Measurements from ENCODE around the gene RNF145.
"Not testable (repeated sequence)": the region's sequence is repeated elsewhere in the genome, so short reads cannot be mapped to it uniquely, and the experiment has no call there.

RNF145 gene

GRCh38 chr5:159189310-159189709, 20.0 kb downstream of the RNF145 start:
- DNase-seq (ENCODE audit: low read depth): no peak

DNA sequence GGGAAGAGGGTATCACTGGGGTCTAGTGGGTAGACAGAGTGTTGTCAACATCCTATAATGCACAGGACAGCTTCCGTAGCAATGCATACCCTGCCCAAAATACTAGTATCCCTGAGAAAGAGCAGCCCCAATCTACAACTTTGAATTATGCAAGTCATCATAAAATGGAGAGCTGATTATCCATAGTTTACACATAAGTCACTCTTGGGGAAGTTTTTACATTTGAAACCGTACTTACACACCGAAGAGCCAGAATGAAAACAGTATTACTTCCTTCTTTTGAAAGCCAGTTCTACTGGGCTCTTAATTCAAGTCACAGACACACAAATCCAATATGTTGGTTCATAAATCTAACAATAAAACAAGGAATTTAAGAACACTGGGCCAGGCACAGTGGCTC, 21.6 kb downstream of the RNF145 start:
- DNase-seq (ENCODE audit: low read depth): no peak

- DNase-seq (ENCODE audit: low read depth): no peak
Observed at GRCh38 chr5:159186319-159186718, 23.0 kb downstream of the RNF145 start.

DNA sequence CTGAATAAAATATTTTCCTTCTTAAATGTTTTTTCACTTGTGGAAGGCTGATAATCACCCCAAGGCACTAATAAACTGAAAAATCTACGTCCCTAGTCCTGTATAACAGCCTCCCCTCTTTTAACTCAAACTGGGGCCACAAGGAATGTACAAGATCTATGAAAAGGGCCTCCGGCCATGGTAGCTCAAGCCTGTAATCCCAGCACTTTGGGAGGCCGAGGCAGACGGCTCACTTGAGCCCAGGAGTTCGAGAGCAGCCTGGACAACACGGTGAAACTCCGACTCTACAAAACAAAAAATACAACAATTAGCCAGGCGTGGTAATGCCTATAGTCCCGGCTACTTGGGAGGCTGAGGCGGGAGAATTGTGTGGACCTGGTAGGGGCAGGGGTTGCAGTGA, 23.6 kb downstream of the RNF145 start:
- DNase-seq (ENCODE audit: low read depth): no peak

DNA sequence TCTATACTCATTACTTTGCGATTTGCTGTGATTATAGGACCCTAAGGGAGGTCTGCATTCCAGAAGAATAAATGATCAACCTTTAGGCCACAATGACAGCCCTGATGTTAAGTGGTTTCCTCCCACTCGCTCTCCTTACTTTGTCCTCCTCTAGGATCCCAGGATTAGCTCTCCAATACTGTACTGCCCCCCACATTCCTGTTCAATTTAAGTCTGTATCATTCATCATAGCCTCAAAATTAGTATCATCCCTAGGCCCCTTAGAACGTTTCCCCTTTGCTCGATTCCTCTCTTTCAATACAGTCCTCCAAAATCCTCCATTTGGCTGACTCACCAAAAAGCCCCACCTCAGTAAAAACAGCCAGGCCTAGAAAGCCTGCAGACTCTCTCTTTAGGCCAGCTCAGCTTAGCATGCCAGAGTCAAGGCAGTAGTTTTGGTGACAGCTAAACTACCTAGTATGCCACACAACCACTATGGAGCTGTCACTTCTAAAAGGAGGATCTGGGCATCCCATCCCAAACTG, 24.4 kb downstream of the RNF145 start:
- DNase-seq (ENCODE audit: low read depth): peak; percentile 22

- DNase-seq (ENCODE audit: low read depth): no peak
Observed at GRCh38 chr5:159184236-159184635, 25.1 kb downstream of the RNF145 start.

DNA sequence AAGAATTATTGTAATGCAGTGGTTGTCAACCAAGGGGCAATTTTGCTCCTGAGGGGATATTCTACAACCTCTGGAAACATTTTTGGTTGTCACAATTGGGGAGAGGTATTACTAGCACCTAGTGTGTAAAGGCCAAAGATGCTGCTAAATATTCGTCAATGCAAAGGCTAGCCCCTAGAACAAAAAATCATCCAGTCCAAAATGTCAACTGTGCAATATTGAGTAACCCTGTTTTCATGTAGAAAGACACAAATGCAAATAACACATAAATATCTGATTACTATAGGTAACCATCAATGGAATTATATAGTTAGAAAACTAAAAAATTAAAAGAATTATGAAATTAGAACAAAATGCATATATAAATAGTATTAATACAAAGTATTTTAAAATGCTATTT, 26.1 kb downstream of the RNF145 start:
- no peak for DNase-seq (ENCODE audit: low read depth)

DNA sequence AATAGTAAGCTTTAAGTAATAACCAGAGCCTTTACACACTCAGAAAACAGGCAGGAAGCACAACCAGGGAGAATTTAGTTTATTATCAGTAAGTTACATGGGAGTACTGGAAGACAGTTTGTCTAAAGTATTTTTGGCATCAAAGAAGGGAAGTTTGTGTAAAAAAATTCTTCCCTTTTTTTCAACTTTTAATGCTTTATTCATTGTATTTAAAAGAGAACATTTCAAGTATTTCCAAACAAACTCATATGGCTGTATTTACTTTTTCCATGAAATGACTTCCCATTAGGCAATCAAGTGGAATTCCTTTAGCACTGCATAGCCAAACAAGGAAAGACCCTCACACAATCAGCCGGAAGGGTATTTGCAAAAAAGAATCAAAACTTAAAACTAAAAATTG, 26.7 kb downstream of the RNF145 start:
- no peak for DNase-seq (ENCODE audit: low read depth)

DNA sequence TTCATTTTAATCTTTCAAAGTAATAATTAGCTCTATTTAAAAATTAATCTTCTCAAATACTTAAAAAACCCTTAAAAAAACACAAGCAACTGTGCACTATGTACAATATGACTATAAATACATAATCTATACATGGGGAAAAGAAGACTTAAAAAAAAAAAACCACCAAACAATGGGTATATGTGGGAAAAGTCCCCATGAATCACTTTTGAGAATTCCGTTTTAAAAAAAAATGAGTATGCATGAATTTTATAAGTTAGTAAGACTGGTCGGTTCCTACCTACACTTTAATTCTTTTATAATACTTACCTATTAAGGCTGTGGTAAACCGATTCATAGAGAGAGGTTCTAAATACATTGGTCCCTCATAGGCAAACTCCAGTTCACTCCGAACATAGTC, 27.7 kb downstream of the RNF145 start:
- DNase-seq (ENCODE audit: low read depth): no peak

DNA sequence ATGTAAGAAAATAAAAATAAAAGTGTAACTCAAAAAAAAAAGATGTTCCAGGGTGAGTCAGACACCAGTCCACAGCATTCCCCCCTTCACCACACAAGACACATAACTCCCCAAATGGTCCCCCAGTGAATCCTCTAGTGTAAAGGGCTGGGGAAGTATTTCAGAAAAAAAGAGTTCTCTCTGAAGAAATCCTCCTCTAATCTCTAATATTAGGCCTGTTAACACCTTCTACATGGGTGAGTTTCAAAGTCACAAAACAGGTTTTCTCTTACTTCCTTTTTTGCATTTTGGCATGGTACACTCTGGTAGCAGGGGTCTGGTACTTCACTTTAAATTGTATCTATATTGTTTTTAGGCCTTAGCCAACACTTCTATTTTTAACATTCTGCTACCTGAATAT, 28.2 kb downstream of the RNF145 start:
- DNase-seq (ENCODE audit: low read depth): no peak

GRCh38 chr5:159179529-159180305, 29.6 kb downstream of the RNF145 start:
- no peak for DNase-seq (ENCODE audit: low read depth)

GRCh38 chr5:159178978-159179377, 30.4 kb downstream of the RNF145 start:
- DNase-seq (ENCODE audit: low read depth): peak; percentile 36

- DNase-seq (ENCODE audit: low read depth): no peak
Observed at GRCh38 chr5:159175547-159175946, 33.8 kb downstream of the RNF145 start.

DNA sequence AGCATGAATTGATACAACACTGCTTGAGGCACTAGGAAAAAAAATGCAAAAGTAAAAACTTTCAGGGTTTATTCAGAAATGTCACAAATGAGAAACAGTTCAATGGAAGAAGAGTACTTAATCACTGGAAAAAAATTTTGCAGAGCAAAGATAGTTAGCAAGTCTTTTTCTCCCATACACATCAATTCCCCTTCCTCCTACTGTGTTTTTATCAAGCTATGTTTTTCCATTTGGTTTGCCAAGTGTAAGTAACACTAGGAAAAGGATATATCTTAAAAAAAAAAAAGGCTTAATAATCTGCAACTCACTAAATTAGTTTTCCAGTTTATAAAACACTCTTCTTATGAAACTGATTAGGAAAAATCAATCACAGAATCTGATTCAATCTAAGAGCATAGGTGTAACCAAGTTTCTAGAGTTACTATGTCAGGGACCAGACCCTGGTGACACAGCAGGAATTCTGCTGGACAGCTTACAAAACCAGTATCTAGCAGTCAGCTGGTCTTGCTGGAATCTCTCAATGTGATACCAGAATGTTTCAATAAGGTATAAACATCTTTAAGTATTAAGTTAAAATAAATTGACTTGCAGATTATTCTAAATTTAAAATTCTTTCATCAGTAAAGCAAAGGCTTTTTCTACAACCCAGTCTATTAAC, 34.7 kb downstream of the RNF145 start:
- DNase-seq (ENCODE audit: low read depth): no peak

DNA sequence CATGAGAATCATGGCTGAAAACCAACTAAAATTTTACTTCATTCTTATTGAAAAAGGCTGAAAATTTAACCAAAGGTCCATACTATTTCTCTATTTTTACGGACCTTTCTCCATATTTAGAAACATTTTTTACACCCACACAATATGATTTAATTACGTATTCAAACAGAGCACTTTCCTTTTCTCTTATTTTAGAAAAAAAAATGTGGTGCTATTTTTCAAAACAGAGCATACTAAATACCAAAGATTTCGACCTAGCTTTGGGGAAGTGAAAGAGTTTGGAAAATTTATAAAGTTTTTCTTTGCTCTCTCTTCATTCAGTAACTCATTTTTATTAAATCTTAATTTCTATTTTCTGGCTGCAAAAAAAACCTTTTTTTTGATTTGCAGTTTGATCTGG, 38.1 kb downstream of the RNF145 start:
- no peak for DNase-seq (ENCODE audit: low read depth)

- no peak for DNase-seq (ENCODE audit: low read depth)
Observed at GRCh38 chr5:159170021-159170420, 39.3 kb downstream of the RNF145 start.

DNA sequence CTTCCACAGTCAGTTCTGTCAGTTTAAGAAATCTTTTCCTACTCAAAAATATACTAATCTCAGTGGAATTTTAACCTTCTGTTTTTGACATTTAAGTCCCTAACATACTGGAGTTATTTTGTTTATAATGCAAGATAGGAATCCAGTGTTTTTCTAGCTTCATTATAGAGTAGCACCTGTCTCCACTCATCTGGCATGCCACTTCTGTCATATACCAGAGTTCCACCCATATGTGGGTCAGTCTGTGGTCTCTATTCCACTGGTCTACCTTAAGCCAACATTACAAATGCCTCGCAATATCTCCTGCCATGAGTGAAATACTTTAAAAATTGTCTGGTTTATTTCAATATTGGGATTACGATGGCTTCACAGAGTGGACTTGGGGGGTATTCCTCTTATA, 42.9 kb downstream of the RNF145 start:
- DNase-seq (ENCODE audit: low read depth): no peak

DNA sequence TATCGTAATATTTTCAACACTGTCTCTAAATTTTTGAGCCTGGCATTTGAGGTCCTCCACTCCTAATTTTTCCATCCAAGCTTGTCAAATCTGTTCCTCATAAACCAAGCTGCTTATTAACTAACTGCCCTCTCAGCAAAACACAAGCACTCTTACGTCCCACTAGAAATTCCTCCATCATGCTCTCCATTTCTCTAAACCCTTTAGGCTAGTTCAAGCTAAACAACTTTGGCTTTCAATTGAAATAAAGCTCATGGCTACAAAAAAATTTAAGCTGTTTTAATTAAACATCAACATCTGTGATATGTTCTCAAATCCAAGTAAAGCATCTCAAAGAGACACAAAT, 45.7 kb downstream of the RNF145 start:
- DNase-seq (ENCODE audit: low read depth): no peak

DNA sequence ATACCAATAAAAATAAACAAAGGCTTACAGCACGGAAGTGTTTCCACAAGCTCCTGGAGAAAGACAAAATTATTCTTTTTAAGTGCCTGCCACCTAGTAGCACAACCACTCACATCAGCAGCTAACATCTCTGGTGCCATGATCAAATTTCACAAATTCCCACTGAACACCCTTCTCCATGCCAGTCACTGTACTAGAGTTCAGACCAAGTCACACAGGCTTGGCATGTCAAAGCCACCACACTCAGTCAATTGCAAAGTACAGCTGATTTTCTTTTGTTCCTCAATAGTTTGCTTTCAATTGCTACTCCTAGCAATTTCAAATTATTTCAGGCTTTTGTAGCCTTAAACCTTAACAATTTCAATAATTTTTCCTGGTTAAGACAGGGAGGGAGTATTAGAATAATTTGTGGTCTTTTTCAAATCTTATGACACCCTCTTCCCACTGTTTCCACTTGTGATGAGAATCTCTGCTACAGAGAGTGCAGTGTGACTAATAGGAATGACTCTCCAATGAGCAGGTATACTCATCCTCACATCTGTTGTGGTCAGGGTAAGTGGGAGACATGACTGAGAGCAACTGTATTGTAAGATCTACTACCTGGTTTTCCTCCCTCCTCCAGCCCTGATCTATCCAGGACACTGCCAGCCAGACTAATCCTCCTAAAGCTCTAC, 46.2 kb downstream of the RNF145 start:
- no peak for DNase-seq (ENCODE audit: low read depth)

- DNase-seq (ENCODE audit: low read depth): no peak
Observed at GRCh38 chr5:159161361-159162214, 47.8 kb downstream of the RNF145 start.

DNA sequence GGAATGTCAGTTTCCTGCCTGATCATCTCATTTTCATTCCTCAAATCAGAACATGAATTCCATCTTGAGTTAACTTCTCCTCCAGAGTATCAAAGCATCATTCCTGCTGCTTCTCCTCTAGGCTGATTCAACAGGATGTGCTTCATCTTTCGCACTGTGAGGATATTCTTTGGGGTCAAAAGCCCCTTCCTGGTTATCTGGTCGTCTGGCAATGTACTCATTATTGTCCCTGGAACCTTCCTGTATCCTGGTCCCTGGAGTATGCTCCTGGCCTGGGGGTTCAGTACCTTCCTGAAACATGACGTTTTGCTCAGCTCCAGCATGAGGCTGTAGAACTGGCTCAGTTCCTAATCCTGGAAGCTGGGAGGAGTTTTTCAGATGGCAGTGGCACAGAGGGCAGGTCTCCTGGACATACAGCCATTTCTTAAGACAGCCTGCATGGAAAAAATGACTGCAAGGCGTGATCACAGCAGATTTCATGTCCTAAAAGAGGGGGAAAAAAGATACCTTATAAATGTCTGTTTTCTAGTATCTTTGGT, 50.7 kb downstream of the RNF145 start:
- not testable (repeated sequence) for DNase-seq (ENCODE audit: low read depth)

- no peak for DNase-seq (ENCODE audit: low read depth)
Observed at GRCh38 chr5:159157552-159157951, 51.8 kb downstream of the RNF145 start.
